GM12872 (cell line): Measurements from ENCODE around the gene SCAPER.

Experiments used
- CTCF ChIP-seq: IDR thresholded peaks from 3 replicates; pipeline ENCODE4 v1.5.1; 2011; ENCODE audit warnings: low read depth, mild to moderate bottlenecking, low read length, moderate library complexity; ENCODE audit not compliant: insufficient read depth

SCAPER gene

GRCh38 chr15:76483752-76484151 is 421.4 kb downstream of the SCAPER start:
- TF ChIP-seq CTCF = no peak

- TF ChIP-seq CTCF = no peak
Measured at GRCh38 chr15:76483018-76483417, 422.1 kb downstream of the SCAPER start.

GRCh38 chr15:76480267-76480666 is 424.9 kb downstream of the SCAPER start:
- no peak for TF ChIP-seq CTCF

GRCh38 chr15:76470691-76471090 is 434.4 kb downstream of the SCAPER start:
- no peak for TF ChIP-seq CTCF

- no peak for TF ChIP-seq CTCF
Measured at GRCh38 chr15:76468722-76469121, 436.4 kb downstream of the SCAPER start.

- no peak for TF ChIP-seq CTCF
Measured at GRCh38 chr15:76467136-76467535, 438.0 kb downstream of the SCAPER start.

- TF ChIP-seq CTCF = no peak
Measured at GRCh38 chr15:76465728-76466127, 439.4 kb downstream of the SCAPER start.

GRCh38 chr15:76464247-76464646 is 440.9 kb downstream of the SCAPER start:
- TF ChIP-seq CTCF = no peak
